Stimulated activated CD8-positive, alpha-beta memory T cell treated with anti-CD3 and anti-CD28 coated beads, Interleukin-12 subunit alpha, Interleukin-12 subunit beta, amount 100 ng/mL, for 24 hours (primary cell): ENCODE results near the gene TM7SF2.
A peak's percentile ranks its signal among the peaks of the same experiment; 100 is the strongest.
"Not testable (repeated sequence)": the region's sequence is repeated elsewhere in the genome, so short reads cannot be mapped to it uniquely, and the experiment has no call there.

Experiments used
- DNase-seq: peaks from one replicate; pipeline ENCODE4 v3.0.0-alpha.2; 2020; ENCODE audit errors: extremely low read depth

The TM7SF2 gene

DNA sequence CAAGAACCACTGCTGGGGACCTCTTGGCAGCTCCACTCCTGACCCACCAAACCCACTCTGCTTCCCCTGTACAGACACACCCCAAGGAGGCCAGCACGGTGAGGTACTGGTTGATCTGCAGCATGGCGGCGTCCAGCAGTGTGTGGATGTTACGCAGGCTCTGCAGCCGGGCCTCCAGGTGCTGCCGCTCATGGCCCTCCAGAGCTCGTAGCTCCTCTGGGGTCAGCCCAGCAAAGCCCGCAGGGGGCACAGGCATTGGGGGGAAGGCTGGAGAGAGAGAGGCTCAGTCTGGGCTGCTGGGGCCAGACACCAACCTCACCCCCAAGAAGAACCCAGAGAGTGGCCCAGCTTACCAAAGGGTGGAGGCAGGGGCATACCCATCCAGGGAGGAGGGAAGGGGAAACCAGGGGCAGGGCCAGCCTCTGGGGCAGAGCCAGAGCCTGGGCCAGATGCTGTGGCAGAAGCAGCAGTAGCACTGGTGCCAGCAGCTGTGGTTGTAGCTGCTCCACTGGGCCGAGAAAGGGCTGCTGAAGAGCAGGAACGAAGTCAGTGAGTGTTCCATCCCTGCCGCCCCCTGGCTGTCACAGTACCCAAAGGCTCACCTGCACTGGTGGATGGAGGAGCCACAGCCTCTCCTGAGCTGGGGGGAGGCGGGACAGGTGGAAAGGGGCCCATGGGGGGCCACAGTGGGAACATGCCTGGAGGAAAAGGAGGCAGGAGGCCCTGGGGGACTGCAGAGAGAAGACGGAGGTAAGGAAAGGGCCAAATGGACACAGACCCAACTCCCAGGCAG lies 18.2 kb downstream of the TM7SF2 start:
- no peak for DNase-seq

DNA sequence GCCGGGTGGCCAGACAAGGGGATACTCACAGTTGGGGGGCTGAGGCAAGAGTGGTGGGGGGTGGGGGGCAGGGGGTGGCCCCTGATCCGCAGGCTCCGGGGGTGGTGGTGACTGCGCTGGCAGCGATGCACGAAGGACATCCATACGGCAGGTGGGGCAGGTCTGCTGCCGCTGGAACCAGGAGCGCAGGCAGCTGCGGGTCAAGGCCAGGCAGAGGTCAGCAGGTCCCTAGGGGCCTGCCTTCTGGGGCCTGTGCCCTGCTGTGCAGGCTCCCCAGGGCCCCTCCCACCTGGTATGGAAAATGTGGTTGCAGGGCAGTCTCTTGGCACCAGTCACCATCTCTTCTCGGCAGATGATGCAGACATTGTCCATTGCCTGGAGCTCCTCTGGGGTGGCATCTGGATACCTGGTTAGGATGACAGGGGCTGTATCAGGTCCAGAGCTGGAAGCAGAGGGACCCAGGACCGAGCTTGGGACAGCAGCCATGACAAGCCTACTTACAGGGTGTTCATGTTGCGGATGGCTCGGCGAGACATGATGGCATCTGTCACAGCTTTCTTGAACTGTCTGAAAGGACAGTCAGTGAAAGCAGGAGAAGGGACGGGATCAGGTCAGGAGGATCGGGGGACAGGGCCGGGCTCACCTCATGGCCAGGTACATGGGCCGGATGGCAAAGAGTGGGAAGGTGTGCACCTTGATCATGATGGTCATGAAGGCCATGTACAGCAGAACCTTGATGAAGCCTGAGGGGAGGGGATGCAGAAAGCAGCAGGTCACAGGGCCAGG lies 19.2 kb downstream of the TM7SF2 start:
- DNase-seq: no peak

DNA sequence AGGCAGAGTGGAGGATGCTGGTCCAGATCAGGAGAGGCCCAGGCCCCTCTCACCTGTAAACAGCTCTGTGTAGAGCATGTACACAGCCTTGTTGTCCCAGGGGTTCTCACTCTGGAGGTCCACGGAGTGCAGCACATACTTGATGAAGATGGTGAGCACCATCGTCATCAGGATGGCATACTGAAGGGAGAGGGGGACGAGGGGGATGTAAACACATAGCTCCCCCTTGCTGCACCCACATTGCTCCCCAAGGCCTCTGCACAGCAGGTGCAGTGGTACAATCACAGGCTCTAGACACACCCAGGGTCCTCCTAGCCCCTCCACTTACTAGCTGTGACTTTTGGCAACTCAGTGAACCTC lies 19.7 kb downstream of the TM7SF2 start:
- no peak for DNase-seq

DNA sequence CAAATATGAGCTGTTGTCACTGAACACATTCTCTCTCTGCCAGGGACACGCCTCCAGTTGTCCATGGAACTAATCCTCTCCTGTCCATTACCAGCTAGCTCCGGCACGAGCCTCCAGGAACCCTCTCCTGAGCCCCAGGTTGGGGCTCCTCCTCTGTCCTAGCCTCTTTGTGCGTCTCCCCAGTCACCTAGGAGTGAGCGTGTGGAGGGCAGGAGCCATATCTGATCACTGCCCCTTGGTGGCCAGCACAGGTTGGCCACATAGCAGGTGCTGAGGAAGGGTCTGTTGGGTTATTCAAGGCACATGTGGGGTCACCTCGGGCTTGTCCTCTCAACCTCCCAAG lies 20.2 kb downstream of the TM7SF2 start:
- DNase-seq: no peak

DNA sequence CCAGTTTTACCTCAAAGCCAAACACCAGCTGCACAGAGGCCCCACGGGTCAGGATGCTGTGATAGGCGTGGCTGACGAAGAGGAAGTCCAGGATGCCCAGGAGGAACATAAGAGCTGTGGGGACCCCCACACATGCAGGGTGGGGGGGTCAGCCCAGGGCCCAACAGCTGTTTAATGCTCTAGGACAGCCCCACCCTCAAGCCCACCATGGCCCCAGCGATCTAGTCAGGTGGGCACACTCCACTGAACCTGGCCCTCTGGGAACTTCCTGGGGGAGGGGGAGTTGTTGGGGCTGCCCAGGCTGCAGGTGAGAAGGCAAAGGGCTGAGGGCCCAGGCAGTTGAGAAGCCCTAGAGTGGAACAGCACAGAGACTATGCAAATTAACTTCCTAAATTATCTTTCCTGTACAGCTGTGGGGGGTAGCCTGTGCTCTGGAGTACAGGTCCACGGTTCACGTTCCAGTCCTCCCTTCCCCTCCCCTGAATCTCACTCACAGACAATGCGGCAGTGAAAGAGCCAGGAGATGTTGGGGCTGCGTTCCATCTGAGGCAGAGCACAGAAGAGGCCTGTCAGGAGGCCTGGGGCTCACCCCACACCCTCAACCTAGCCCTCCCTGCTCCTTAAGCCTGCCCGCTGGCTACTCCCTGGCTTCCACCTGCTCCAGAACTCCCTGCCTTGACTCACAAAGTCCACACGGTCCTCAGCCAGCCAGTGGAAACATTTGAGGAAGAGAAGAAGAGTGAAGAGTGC lies 20.7 kb downstream of the TM7SF2 start:
- no peak for DNase-seq

DNA sequence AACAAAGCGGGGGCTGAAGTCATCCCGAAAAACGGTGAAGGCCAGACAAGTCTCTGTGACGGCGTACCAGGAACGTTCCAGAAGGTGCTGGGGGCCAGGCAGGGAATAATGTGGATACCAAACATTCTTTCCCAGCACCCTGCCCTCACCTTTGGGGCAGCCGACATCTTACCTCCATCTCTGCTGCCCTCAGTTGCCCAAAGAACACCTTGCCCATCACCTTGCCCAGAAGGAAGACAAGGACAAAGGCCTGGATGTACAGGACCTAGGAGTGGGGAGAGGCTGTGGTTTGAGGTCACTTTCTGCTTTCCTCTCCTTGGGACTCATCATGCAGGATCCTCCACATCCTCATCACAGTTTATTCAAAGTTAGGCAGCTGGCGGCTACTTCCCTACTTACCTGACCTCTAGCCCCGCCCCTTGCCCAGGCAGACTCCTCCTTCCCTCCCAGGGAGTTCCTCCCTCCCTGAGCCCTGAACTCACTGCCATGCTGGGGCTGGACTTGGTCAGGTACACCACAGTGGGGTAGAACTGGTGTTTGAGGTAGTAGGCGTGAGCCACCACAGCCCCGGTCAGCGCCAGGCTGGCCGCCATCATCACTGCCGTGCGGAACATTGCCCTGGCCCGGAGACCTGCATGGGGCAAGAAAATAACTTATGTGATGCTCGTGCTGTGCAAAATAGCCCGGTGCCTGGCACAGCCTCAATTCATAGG lies 21.5 kb downstream of the TM7SF2 start:
- no peak for DNase-seq

DNA sequence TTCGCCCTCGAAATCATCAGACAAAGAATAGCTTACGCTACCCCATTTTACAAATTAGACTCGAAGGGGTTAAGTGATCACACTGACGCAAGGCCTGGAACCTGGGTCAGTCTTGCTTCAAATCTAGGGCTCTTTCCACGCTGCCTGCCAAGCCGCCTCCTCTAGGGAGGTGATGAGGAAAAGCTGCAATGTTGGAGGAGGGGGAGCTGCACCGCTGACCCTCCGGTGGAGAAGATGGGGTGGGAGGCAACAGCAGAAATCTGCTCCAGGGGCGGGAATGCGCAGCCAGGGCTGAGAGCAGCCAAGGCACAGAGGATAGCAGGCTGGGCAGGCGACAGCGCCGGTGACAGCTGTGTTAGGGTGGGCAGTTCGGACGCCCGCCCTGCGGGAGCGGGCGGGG lies 22.1 kb downstream of the TM7SF2 start:
- DNase-seq: no peak

DNA sequence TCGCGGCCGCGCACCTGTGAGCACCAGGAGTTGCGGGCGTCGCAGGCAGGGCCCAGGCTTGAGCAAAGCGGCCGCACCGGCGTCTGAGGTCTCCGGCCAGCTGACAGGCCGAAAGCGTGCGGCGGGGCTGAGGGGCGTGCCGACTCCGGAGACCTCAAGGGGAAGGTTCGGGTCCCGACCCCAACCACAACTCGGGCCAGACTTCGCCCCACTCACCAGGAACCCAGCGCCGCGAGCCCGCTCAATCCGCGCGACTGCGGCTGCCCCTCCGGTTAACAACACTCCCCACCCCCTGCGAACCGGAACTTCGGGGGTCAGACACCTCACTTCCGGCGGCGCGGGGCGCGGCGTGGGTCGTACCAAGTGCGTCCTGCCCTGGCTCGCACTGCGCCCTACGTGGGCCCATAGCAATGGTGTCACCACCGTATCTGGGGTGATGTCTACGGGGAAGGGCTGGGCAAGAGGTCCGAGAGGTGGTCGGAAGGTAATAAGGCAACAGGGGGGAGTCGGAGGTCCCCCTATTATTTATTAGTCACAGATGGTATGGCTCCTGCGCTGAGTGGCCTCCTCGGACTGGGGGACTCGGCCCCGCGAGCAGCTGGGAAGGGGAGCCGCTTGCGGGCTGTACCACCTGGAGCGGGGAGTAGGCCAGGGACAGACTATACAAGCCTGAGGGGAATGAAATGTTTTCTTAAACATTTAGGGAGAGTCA lies 22.7 kb downstream of the TM7SF2 start, which contains the start of gene SYVN1:
Gene SYVN1 (minus strand): TSS at position 280 of the 712 bp plus-strand sequence. CDS start 918 bp downstream, outside the sequence.
- peak; percentile 85 for DNase-seq

DNA sequence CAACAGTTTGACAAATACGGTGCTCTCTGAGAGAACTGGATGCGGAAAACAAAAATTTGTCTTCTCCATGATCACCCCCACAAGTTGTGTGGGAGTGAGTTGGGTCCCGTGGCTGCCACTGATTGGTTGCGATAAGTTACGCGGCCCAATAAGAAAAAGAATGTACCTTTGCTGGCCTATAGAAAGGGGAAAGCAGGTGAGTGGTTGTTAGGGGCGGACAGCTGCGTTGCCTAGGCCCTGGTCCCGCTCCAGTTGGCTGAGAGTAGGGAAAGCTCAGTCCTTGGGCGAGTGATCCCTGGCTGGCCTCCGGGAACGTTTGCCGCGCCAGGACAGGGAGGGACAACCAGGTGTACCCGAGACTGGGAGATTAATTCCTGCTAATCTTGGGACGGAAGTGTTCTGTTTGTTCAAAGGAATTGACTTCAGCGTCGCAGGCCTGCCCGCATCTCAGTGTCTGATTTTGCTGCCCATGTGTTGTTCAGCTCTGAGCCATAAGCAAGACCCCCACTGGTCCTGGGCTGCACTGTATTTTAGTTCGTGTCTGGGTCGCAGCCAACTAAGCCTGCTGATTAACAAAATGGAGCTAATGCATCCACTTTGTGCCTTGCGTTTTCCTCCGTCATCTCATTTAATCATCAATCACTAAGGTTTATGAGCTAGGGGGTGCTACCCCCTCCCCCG lies 23.4 kb downstream of the TM7SF2 start:
- peak; percentile 59 for DNase-seq

DNA sequence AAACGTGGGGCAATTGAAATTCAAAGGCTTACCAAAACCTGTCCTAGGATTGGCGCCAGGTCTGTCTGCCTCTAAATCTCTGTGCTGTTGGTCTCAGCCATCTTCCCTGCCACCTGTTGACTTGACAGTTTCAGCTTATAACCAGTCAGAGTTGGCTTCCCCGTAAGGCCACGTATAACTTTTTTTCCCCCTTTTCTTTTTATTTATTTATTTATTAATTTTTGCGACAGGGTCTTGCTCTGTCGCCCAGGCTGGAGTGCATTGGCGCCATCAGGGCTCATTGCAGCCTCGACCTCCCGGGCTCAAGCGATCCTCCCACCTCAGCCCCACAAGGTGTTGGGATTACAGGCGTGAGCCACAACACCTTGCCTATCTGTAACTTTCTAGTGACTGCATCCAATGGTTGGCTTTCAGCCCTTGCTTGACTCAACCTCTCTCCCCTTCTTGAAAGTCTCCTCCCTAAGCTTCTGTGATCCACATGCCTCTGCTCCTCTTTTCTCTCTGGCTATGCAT lies 24.0 kb downstream of the TM7SF2 start:
- DNase-seq: no peak

DNA sequence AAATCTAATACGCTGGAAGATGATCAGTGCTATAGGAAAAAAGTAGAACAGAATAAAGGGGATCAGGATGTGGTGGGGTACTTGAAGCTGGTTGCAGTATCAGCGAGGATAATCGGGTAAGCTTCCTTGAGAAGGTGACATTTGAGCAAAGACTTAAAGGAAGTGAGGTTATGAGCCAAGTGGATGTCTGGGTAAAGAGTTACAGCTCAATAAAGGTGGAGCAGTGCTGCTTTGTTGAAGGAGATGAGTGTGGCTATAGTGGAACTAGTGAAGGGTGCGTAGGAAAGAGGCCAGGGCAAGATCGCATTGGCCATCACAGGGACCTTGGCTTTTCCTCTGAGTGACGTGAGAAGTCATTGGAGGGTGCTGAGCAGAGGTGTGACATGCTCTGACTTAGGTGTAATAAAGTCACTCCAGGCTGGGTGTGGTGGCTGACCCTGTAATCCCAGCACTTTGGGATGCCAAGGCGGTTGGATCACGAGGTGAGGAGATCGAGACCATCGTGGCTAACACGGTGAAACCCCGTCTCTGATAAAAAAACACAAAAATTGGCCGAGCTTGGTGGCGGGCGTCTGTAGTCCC lies 24.9 kb downstream of the TM7SF2 start:
- DNase-seq: no peak

DNA sequence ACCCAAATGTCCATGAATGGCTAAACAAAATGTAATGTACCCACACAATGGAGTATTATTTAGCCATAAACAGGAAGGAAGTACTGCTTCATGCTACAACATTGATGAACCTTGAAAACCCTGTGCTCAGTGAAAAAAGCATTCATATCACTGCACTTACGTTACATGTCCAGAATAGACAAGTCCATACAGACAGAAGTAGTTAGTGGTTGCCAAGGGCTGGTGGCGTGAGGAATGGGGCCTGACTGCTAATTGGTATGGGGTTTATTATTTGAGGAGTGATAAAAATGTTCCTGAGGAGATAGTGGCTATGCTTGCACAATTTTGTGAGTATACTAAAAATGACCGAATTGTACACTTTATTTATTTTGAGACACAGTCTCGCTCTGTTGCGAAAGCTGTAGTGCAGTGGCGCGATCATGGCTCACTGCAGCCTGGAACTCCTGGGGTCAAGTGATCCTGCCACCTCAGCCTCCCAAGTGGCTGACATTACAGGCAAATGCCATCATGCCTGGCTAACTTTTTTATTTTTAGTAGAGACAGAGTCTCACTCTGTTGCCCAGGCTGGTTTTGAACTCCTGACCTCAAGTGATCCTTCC lies 30.3 kb downstream of the TM7SF2 start:
- no peak for DNase-seq

DNA sequence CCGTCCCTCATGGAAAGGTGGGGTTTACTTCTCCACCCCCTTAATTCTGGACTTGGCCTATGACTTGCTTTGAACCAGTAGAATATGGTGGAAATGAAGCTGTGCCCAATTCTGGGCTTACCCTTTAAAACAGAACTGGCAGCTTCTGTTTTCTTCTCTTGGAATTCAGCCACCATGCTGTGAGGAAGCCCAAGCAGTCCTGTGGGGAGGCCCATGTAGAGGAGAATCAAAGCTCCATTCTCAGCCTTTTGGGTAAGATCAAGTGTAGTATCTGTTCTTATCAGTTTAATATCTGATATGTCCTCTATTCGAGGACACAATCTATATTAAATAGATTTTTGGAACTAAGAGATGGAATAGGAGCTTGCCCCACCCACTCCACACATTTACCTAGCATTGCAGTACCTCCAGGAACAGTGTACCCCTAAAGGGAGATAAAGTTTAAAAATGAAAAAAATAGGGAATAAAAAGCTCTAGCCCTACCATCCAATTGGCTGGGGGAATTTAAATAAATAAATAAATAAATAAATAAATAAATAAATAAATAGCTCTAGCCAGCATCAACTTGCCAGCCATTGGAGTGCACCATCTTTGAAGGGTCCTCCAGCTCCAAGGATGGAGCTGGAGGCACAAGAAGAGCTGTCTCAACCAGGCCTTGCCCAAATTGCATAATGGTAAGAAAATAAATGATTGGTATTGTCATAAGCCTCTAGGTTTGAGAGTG lies 35.8 kb downstream of the TM7SF2 start:
- DNase-seq: no peak

DNA sequence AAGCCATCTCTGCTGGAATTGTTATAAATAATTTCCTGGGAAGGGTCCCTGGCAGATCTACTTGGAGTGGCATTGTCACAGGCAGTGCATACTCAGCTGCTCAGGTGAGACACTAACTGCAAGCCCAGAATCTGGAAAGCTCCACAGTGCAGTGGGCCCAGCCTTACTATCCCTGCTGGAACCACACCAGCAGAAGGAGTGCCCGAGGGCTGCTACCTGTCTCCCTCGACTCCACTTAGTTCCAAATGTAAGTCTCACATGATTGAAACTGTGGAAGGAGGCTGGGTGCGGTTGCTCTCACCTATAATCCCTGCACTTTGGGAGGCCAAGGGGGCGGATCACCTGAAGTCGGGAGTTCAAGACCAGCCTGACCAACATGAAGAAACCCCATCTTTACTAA lies 37.0 kb downstream of the TM7SF2 start:
- DNase-seq: no peak

DNA sequence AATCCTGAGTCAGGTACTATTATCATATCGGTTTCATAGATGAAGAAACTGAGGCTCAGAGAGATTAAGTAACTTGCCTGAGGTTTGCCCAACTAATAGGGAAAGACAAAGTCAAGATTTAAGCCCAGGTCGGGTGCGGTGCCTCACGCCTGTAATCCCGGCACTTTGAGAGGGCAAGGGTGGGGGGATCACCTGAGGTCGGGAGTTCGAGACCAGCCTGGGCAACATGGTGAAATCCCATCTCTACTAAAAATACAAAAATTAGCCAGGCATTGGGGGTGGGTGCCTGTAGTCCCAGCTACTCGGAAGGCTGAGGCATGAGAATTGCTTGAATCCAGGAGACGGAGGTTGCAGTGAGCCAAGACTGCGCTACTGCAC lies 38.4 kb downstream of the TM7SF2 start:
- not testable (repeated sequence) for DNase-seq

DNA sequence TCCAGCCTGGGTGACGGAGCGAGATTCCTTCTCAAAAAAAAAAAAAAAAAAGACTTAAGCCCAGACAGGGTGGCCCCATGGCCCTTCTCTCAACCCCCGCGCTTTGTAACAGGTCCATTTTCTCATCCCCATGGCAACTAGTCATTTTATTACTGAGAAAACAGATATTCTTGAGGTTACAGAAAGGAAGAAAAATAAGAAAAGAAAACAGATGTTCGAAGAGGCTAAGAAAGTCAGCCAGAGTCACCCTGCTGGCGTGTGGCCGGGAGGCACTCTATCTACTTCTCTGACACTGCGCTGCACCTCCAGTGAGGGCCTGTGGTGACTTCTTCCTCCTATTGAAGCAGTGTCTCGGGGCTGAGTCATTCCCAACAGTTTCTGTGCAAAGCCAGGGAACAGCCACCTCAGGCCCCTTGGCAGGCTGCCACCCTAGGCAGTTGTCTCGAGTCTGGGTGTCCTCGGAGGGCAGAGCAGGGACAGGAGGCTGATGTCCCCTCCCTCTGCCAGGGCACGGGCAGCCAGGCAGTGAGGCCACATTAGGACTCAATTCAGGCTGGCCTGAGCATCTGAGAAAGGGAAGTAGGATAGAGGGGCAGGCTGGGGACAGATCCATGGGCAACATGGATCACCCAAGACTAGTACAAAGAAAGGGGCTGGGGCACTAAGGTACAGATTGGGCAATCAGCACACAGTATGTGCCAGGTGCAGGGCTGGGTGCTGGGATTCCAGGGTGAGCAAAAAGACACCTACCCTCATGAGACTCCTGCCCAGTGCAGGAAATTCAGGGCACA lies 39.0 kb downstream of the TM7SF2 start:
- DNase-seq: no peak

DNA sequence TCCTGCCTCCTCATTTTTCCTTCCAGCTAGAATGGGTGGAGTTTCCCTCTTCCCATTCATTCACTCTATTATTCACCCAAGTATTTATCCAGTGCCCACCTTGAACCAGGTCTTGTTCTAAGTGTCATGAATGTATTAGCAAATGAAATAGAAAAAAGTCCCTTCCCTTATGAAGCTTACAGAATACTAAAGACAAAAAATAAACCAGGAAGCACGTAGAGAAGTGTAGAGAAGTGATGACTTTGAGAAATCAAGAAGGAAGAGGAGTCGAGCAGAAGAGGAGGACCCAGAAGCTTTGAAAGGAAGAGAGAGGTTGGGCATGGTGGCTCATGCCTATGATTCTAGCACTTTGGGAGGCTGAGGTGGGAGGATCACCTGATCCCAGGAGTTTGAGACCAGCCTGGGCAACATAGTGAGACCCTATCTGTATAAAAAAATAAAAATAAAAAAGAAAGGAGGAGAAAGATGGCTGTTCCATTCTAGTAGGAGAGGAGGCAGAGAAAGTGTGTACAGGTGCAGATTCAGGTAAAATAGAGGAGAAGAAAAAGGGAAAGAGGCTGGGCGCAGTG lies 39.7 kb downstream of the TM7SF2 start:
- DNase-seq: no peak

DNA sequence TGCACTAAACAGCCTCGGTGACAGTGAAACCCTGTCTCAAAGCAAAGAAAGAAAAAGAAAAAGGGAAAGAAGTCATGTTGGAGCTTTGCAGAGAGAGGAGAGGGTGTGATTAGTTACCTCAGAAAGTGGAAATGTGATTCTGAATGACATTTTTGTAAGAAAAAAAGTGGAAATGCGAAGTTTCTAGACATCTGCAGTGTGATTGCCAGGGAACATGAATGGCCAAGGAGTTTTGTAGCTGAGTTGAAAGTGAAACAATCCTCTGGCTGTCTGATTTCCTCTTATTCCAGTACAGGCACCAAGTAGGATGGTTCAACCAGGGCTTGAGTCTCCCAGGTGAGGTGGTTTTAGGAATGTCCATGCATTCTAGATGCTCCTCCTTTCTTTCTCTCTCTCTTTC lies 40.5 kb downstream of the TM7SF2 start:
- no peak for DNase-seq
